ENCODE data around the gene LPAR1.

Gene LPAR1

GRCh38 chr9:110951805-110952539, 86.3 kb downstream of the LPAR1 start:
- DNase-seq (ENCODE audit: low spot score) = no peak

GRCh38 chr9:110950041-110950645, 88.1 kb downstream of the LPAR1 start:
- DNase-seq (ENCODE audit: low spot score) = no peak

GRCh38 chr9:110949081-110949480, 89.2 kb downstream of the LPAR1 start:
- DNase-seq (ENCODE audit: low spot score) = no peak

GRCh38 chr9:110947491-110948044, 90.7 kb downstream of the LPAR1 start:
- DNase-seq (ENCODE audit: low spot score) = no peak

GRCh38 chr9:110942522-110942921, 95.7 kb downstream of the LPAR1 start:
- DNase-seq (ENCODE audit: low spot score) = no peak

- DNase-seq (ENCODE audit: low spot score) = no peak
Observed at GRCh38 chr9:110940951-110941557, 97.2 kb downstream of the LPAR1 start.

- no peak for DNase-seq (ENCODE audit: low spot score)
Observed at GRCh38 chr9:110939573-110939972, 98.7 kb downstream of the LPAR1 start.

GRCh38 chr9:110939047-110939446, 99.2 kb downstream of the LPAR1 start:
- DNase-seq (ENCODE audit: low spot score) = no peak

GRCh38 chr9:110938242-110938641, 100.0 kb downstream of the LPAR1 start:
- no peak for DNase-seq (ENCODE audit: low spot score)

GRCh38 chr9:110936719-110937452, 101.4 kb downstream of the LPAR1 start:
- DNase-seq (ENCODE audit: low spot score) = no peak

GRCh38 chr9:110936237-110936636, 102.0 kb downstream of the LPAR1 start:
- no peak for DNase-seq (ENCODE audit: low spot score)

GRCh38 chr9:110935829-110936228, 102.4 kb downstream of the LPAR1 start:
- no peak for DNase-seq (ENCODE audit: low spot score)

- DNase-seq (ENCODE audit: low spot score) = no peak
Observed at GRCh38 chr9:110933350-110934001, 104.8 kb downstream of the LPAR1 start.

GRCh38 chr9:110932863-110933262, 105.4 kb downstream of the LPAR1 start:
- no peak for DNase-seq (ENCODE audit: low spot score)

GRCh38 chr9:110928599-110928998, 109.7 kb downstream of the LPAR1 start:
- DNase-seq (ENCODE audit: low spot score) = no peak

- DNase-seq (ENCODE audit: low spot score) = no peak
Observed at GRCh38 chr9:110926828-110927487, 111.3 kb downstream of the LPAR1 start.

GRCh38 chr9:110923601-110924000, 114.7 kb downstream of the LPAR1 start:
- DNase-seq (ENCODE audit: low spot score) = no peak

- DNase-seq (ENCODE audit: low spot score) = no peak
Observed at GRCh38 chr9:110922145-110922544, 116.1 kb downstream of the LPAR1 start.

- no peak for DNase-seq (ENCODE audit: low spot score)
Observed at GRCh38 chr9:110921705-110922104, 116.6 kb downstream of the LPAR1 start.

- no peak for DNase-seq (ENCODE audit: low spot score)
Observed at GRCh38 chr9:110919609-110920008, 118.7 kb downstream of the LPAR1 start.

- no peak for DNase-seq (ENCODE audit: low spot score)
Observed at GRCh38 chr9:110919050-110919435, 119.2 kb downstream of the LPAR1 start.
